PC-9 (cell line): ENCODE measurements around the gene KCNIP1. TPM values are rescaled to one million over a fixed set of nuclear protein-coding genes. Genes with fewer than 3 reads are reported as not detected.
A peak's percentile ranks its signal among the peaks of the same experiment; 100 is the strongest.

ENCODE experiments used
- BruUV-seq: library from RNA; stranded (reverse); fragments of 400-500 nt; replicated peaks from 2 replicates; lab custom pipeline; 2021; lab: Mats Ljungman, UMichigan
- CTCF ChIA-PET: fragments of 300-600 bp; sonication (Branson Sonifier 250); formaldehyde crosslinking; loops from one replicate; lab custom pipeline; 2022; ENCODE audit warnings: antibody characterized with exemption; lab: Charles Lee
- POLR2A ChIA-PET: fragments of 300-600 bp; sonication (Branson Sonifier 250); formaldehyde crosslinking; loops from one replicate; lab custom pipeline; 2022; ENCODE audit warnings: antibody characterized with exemption; ENCODE audit not compliant: unreplicated experiment; lab: Charles Lee
- DNase-seq, 2 experiments: peaks; one replicate each; pipeline versions ENCODE4 v3.0.0 to v3.0.0-alpha.2; 2015 to 2022; ENCODE audit warnings: mixed read lengths in 1 of 2
- H2AFZ ChIP-seq: fragments of 200-600 bp; sonication (generic); 2 replicates; pipeline ENCODE4 v1.8.1; 2017; ENCODE audit warnings: antibody characterized with exemption
- H3F3A ChIP-seq: fragments of 200-600 bp; sonication (generic); 2 replicates; pipeline ENCODE4 v1.8.1; 2017; ENCODE audit warnings: antibody characterized with exemption, mild to moderate bottlenecking, low read depth; ENCODE audit not compliant: insufficient read depth
- H3K27ac ChIP-seq: fragments of 200-600 bp; sonication (generic); 2 replicates; pipeline ENCODE4 v1.6.1; 2016; ENCODE audit warnings: mixed run types
- H3K27me3 ChIP-seq: fragments of 200-600 bp; sonication (generic); 2 replicates; pipeline ENCODE4 v1.6.1; 2016; ENCODE audit warnings: low read depth, mixed run types; ENCODE audit not compliant: insufficient read depth
- H3K36me3 ChIP-seq: fragments of 200-600 bp; sonication (generic); 2 replicates; pipeline ENCODE4 v1.6.1; 2016; ENCODE audit warnings: low read depth, mixed run types
- H3K4me1 ChIP-seq: fragments of 200-600 bp; sonication (generic); replicated peaks from 2 replicates; pipeline ENCODE4 v1.6.1; 2016; ENCODE audit warnings: mixed run types; ENCODE audit not compliant: insufficient read depth
- H3K4me2 ChIP-seq: fragments of 200-600 bp; sonication (generic); 2 replicates; pipeline ENCODE4 v1.6.1; 2017; ENCODE audit warnings: mixed run types
- H3K4me3 ChIP-seq: fragments of 200-600 bp; sonication (generic); 2 replicates; pipeline ENCODE4 v1.6.1; 2016; ENCODE audit warnings: mixed run types
- H3K79me2 ChIP-seq: fragments of 200-600 bp; sonication (generic); 2 replicates; pipeline ENCODE4 v1.6.1; 2017; ENCODE audit warnings: low read depth, mixed run types
- H3K9me2 ChIP-seq: fragments of 200-600 bp; sonication (generic); 2 replicates; pipeline ENCODE4 v1.8.1; 2017; ENCODE audit warnings: mild to moderate bottlenecking; ENCODE audit not compliant: insufficient read depth
- H3K9me3 ChIP-seq: fragments of 200-600 bp; sonication (generic); 2 replicates; pipeline ENCODE4 v1.8.1; 2016; ENCODE audit warnings: low read depth; ENCODE audit not compliant: insufficient read depth
- H4K20me1 ChIP-seq: fragments of 200-600 bp; sonication (generic); 2 replicates; pipeline ENCODE4 v1.8.1; 2017; ENCODE audit not compliant: insufficient read depth
- EZH2 ChIP-seq: fragments of 200-600 bp; sonication (generic); IDR thresholded peaks from 2 replicates; pipeline ENCODE4 v1.8.0; 2017; ENCODE audit warnings: antibody characterized with exemption, low read depth
- intact Hi-C: fragments of 100-400 bp; cut with micrococcal nuclease; formaldehyde crosslinking; loops from one replicate; pipeline ENCODE4 v1.10.0; 2022; ENCODE audit not compliant: unreplicated experiment
- total RNA-seq: library from RNA; stranded (reverse); gene quantifications from 2 replicates; pipeline ENCODE4 v1.2.3, GENCODE V29; 2021
- TF ChIP-seq, protein P1 (sequence below): fragments of 200-600 bp; sonication (generic); conservative IDR thresholded peaks from 2 replicates; pipeline ENCODE4 v1.6.1; 2017; ENCODE audit warnings: mixed run types, antibody characterized with exemption, mild to moderate bottlenecking, moderate library complexity

The KCNIP1 gene
- total RNA-seq, 1 experiment from 2014 or later, result not detected

DNA sequence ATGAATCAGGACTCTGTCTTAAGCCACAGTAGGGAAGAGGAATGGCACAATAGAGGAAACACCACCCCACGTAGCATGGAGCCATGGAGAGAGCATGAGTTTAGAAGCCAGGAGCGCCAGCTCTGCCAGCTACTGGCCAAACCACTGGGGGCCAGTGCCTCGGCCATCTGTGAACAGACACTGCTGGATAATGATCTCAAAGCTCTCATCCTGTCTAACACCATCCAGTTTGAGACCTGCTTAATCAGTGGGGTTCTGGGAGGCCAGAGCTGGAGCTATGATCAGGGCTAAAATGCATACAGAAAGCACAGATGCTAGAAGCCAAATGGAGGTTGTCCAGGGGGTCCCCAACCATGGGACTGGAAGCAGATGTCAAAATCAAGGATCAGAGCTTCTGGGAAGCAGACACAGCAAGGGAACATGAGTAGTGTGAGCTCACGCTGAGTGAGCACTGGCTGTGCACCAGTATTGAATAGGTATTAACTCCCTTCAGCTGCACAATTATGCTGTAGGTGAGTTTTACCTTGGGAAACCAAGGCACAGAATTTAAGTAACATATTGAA is 92.7 kb downstream of the KCNIP1 start:
- Histone ChIP-seq H3K9me2 (no peaks in the 10 kb centered on the region), H3F3A (0 out of 2 replicates have a peak, but pooled peaks cover 7% of the 10 kb centered on the region), H3K4me2 (peak overlapping the region; percentile 56; the same call in 1 of the 2 replicates), H4K20me1 (no peaks in the 10 kb centered on the region), H3K4me3 (no peak overlapping the region), H3K36me3 (no peaks in the 10 kb centered on the region), H2AFZ (no peak overlapping the region), H3K27ac (no peak overlapping the region), H3K4me1 (no peaks in the 10 kb centered on the region), H3K27me3 (peaks cover 10% of the 10 kb centered on the region; the same call in 1 of the 2 replicates), H3K9me3 (no peaks in the 10 kb centered on the region), H3K79me2 (no peaks in the 10 kb centered on the region)
- CTCF ChIA-PET, result no interaction called here
- TF ChIP-seq, protein P1, sequence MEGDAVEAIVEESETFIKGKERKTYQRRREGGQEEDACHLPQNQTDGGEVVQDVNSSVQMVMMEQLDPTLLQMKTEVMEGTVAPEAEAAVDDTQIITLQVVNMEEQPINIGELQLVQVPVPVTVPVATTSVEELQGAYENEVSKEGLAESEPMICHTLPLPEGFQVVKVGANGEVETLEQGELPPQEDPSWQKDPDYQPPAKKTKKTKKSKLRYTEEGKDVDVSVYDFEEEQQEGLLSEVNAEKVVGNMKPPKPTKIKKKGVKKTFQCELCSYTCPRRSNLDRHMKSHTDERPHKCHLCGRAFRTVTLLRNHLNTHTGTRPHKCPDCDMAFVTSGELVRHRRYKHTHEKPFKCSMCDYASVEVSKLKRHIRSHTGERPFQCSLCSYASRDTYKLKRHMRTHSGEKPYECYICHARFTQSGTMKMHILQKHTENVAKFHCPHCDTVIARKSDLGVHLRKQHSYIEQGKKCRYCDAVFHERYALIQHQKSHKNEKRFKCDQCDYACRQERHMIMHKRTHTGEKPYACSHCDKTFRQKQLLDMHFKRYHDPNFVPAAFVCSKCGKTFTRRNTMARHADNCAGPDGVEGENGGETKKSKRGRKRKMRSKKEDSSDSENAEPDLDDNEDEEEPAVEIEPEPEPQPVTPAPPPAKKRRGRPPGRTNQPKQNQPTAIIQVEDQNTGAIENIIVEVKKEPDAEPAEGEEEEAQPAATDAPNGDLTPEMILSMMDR, result no peak
- no peak for TF ChIP-seq EZH2
- no peak for DNase-seq
- POLR2A ChIA-PET, result no interaction called here
- intact Hi-C loops, result no loop called here
- BruUV-seq, result no TSS peak

DNA sequence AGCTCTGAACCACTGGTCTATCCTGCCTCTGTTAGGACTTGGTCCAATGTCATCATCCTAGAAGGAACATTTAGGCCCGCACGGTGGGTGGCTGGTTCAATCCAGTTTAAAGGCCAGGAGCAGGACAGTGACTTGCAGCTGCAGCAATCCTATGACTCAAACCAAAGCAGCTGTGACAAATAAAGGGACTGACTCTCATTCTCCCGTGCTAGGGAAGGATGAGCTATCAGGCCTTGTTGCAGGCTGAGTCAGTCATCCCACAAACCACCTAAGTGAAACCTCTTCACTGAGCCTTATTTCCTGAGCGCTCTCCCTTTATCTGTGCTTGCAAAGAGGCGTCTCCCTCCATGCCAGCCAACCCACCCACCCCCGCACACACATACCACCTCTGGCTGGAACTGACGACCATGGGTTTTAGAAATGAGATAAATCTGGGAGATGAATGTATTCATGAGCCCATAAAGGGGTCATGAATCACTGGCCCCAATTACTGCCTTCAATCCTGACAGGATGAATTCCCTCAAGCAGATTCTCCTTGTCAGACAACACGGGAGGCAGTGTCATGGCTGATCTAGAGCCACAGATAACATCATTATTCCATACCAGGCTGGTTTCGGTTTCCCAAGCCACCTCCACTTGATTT is 93.4 kb downstream of the KCNIP1 start:
- Histone ChIP-seq H3K27ac (no peak overlapping the region; the same call in 1 of the 2 replicates), H3K79me2 (no peaks in the 10 kb centered on the region), H2AFZ (no peak overlapping the region), H3K4me3 (no peak overlapping the region), H3K4me1 (no peaks in the 10 kb centered on the region), H3K9me2 (no peaks in the 10 kb centered on the region), H3K9me3 (no peaks in the 10 kb centered on the region), H3F3A (0 out of 2 replicates have a peak, but pooled peaks cover 7% of the 10 kb centered on the region), H3K27me3 (peaks cover 10% of the 10 kb centered on the region; the same call in 1 of the 2 replicates), H3K4me2 (peak overlapping the region; percentile 56), H3K36me3 (no peaks in the 10 kb centered on the region), H4K20me1 (no peaks in the 10 kb centered on the region)
- TF ChIP-seq, protein P1, result no peak
- no peak for TF ChIP-seq EZH2
- POLR2A ChIA-PET, result no interaction called here
- CTCF ChIA-PET, result no interaction called here
- BruUV-seq, result no TSS peak
- DNase-seq, result peak in 1 of 2 experiments; percentile 45
- intact Hi-C loops, result no loop called here

DNA sequence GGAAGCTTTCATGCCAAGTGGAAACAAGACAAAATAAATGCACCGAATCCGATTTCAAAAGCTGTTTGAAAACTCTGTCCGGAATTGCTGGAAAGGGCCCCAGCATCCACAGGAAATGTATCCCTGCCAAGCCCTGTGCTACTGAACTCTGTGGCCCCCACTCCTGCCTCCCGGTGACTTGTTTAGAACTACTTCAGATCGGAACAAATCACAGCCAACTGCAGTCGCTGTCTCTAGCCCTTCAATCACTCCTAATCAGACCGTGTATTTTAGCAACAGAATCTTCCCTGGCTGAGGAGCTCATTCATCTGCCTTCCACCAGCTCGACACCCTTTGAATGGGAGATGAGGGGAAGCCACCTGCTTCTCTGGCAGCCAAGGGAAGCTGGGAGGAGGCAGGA is 94.1 kb downstream of the KCNIP1 start:
- H3F3A ChIP-seq, result 0 out of 2 replicates have a peak, but pooled peaks cover 7% of the 10 kb centered on the region
- no peaks in the 10 kb centered on the region for H4K20me1 ChIP-seq
- H2AFZ ChIP-seq, result no peak overlapping the region
- H3K4me2 ChIP-seq, result no peak overlapping the region
- TF ChIP-seq, protein P1, result no peak
- no peak for TF ChIP-seq EZH2
- POLR2A ChIA-PET, result no interaction called here
- H3K9me2 ChIP-seq, result no peaks in the 10 kb centered on the region
- peaks cover 10% of the 10 kb centered on the region; the same call in 1 of the 2 replicates for H3K27me3 ChIP-seq
- H3K27ac ChIP-seq, result no peak overlapping the region
- BruUV-seq, result no TSS peak
- intact Hi-C loops, result no loop called here
- no peaks in the 10 kb centered on the region for H3K36me3 ChIP-seq
- no peaks in the 10 kb centered on the region for H3K79me2 ChIP-seq
- CTCF ChIA-PET, result no interaction called here
- H3K4me1 ChIP-seq, result no peaks in the 10 kb centered on the region
- no peak overlapping the region for H3K4me3 ChIP-seq
- no peak for DNase-seq
- H3K9me3 ChIP-seq, result no peaks in the 10 kb centered on the region
